ENCODE data around the gene LRRN2. TPM values are rescaled to one million over a fixed set of nuclear protein-coding genes. Genes with fewer than 3 reads are reported as not detected.

LRRN2 gene
- total and polyA plus RNA-seq, 2 donors (not counting 3 experiments of a cell fraction or from before 2014, with no cell fraction given), result not detected

- DNase-seq (ENCODE audit: low read depth, low spot score) (no peak), FAIRE-seq (no peak)
- H4K20me1 ChIP-seq (replicated peaks; ENCODE audit: control insufficient read depth, extremely low read depth, insufficient read depth, low read length), result no peaks in the 10 kb centered on the region
- no peak overlapping the region for H2AFZ ChIP-seq (ENCODE audit: low read depth, low read length)
- peaks cover 11 to 14% of the 10 kb centered on the region in 2 experiments for H3K27me3 ChIP-seq (ENCODE audit: control insufficient read depth in 2 of 2, insufficient read depth in 2 of 2, low read length in 2 of 2)
- dilution Hi-C loops (cut with MboI; ENCODE audit: extremely low pct_ligation_motif_present, low sequenced_read_pairs), result no loop called here
- no peak overlapping the region for H3K27ac ChIP-seq (ENCODE audit: insufficient read depth, low read depth, low read length)
- ChIA-PET POLR2A (no interaction called here), CTCF (interaction anchor here (1.3 kb wide), 1 partner anchor 17 kb away, joined by 5 read pairs; no protein-coding TSS in a partner anchor)
- no peak overlapping the region for H3K4me2 ChIP-seq (ENCODE audit: insufficient read depth, low read length)
- H3K4me3 ChIP-seq (replicated peaks in 1 of 3; ENCODE audit: insufficient read depth in 1 of 3, low read depth in 1 of 3, low read length in 3 of 3), result no peak overlapping the region
- no peak for TF ChIP-seq MYC (IDR thresholded peaks at IDR 0.05; ENCODE audit: low read depth, low read length)
- TF ChIP-seq GATA2 (IDR thresholded peaks at IDR 0.05; ENCODE audit: insufficient read depth, insufficient read length, low read depth, low read length), result no peak
- TF ChIP-seq MAX (IDR thresholded peaks at IDR 0.05; ENCODE audit: insufficient read depth, insufficient read length), result no peak
- no peak for TF ChIP-seq FOS (IDR thresholded peaks at IDR 0.05; ENCODE audit: borderline replicate concordance, insufficient read depth, low read length)
- no peak for TF ChIP-seq JUN (IDR thresholded peaks at IDR 0.05; ENCODE audit: borderline replicate concordance, insufficient read depth, insufficient read length, low read depth)
- no peak for TF ChIP-seq CTCF (IDR thresholded peaks at IDR 0.05; ENCODE audit: extremely low read depth in 1 of 2, insufficient read depth in 1 of 2, low read depth in 1 of 2, low read length in 2 of 2)
- TF ChIP-seq EZH2 (IDR thresholded peaks at IDR 0.05; ENCODE audit: borderline replicate concordance, low read depth, low read length, severe bottlenecking), result no peak
- TF ChIP-seq POLR2A (IDR thresholded peaks at IDR 0.05; ENCODE audit: low read depth, low read length), result no peak
- intact Hi-C loops (cut with micrococcal nuclease), result no loop called here
- no peaks in the 10 kb centered on the region for H3K36me3 ChIP-seq (ENCODE audit: control insufficient read depth in 2 of 2, extremely low read depth in 1 of 2, insufficient read depth in 2 of 2, low read length in 2 of 2)
- no peak overlapping the region for H3K9ac ChIP-seq (replicated peaks; ENCODE audit: extremely low read depth, insufficient read depth, low read length)
- H3K9me3 ChIP-seq (replicated peaks; ENCODE audit: control insufficient read depth, insufficient read depth, low read length), result no peaks in the 10 kb centered on the region
- H3K4me1 ChIP-seq (ENCODE audit: control insufficient read depth, extremely low read depth, insufficient read depth, low read length), result no peaks in the 10 kb centered on the region
- BruUV-seq (replicated peaks), result no TSS peak
- no peaks in the 10 kb centered on the region for H3K9me1 ChIP-seq (replicated peaks; ENCODE audit: control insufficient read depth, extremely low read depth, insufficient read depth, low read length)
- no peaks in the 10 kb centered on the region for H3K79me2 ChIP-seq (ENCODE audit: control insufficient read depth, insufficient read depth, low read length)
These were observed 44.0 kb upstream of the LRRN2 start for GRCh38 chr1:204729516-204729915.
